Cardiac muscle cell (in vitro differentiated cells and primary cell): Measurements from ENCODE around the gene ITIH5. TPM values are rescaled to one million over a fixed set of nuclear protein-coding genes. Genes with fewer than 3 reads are reported as not detected.
A peak's percentile ranks its signal among the peaks of the same experiment; 100 is the strongest.

Source experiments
- DNase-seq, 2 donors: peaks; one replicate each; pipeline versions ENCODE4 v3.0.0 to v3.0.0-alpha.2; 2010 to 2017; ENCODE audit warnings: low read depth in 1 of 2, low spot score in 1 of 2
- H3K27ac ChIP-seq: fragments of 200-600 bp; sonication (generic); 2 replicates; pipeline ENCODE4 v1.5.1; 2016
- H3K27me3 ChIP-seq: fragments of 200-600 bp; sonication (generic); 2 replicates; pipeline ENCODE4 v1.6.0; 2016; ENCODE audit warnings: control low read depth
- H3K36me3 ChIP-seq: fragments of 200-600 bp; sonication (generic); 2 replicates; pipeline ENCODE4 v1.5.1; 2016; ENCODE audit warnings: control low read depth
- H3K4me1 ChIP-seq: fragments of 200-600 bp; sonication (generic); 2 replicates; pipeline ENCODE4 v1.8.1; 2017; ENCODE audit warnings: low read depth, mild to moderate bottlenecking, mixed run types
- H3K4me3 ChIP-seq: fragments of 200-600 bp; sonication (generic); 2 replicates; pipeline ENCODE4 v1.5.1; 2016; ENCODE audit warnings: mild to moderate bottlenecking
- H3K9me3 ChIP-seq: fragments of 200-600 bp; sonication (generic); 2 replicates; pipeline ENCODE4 v1.5.1; 2017; ENCODE audit warnings: low read depth, mild to moderate bottlenecking, control low read depth
- CTCF ChIP-seq: IDR thresholded peaks from 2 replicates; pipeline ENCODE4 v1.5.1; 2012; ENCODE audit warnings: low read depth, mild to moderate bottlenecking, low read length
- polyA plus RNA-seq: library from polyadenylated mRNA; unstranded; fragments of >200 nt; fragmentation: Nextera tagmentation; extraction: Ambion mirVana; gene quantifications from 2 replicates; pipeline ENCODE4 v1.2.1, GENCODE V29; 2016
- total RNA-seq: library from RNA; depleted of rRNA; stranded (reverse); fragments of >200 nt; gene quantifications from 2 replicates; pipeline ENCODE4 v1.2.3, GENCODE V29; 2016

Gene ITIH5
- total and polyA plus RNA-seq, 2 experiments from 2014 or later: 0.11 to 0.60 TPM

GRCh38 chr10:7672341-7673134, 5.8 kb upstream of the ITIH5 start:
- TF ChIP-seq CTCF: no peak
- no peaks in the 10 kb centered on the region for H3K9me3 ChIP-seq
- no peak overlapping the region for H3K27ac ChIP-seq
- H3K36me3 ChIP-seq: no peaks in the 10 kb centered on the region
- H3K4me1 ChIP-seq: peaks cover 2% of the 10 kb centered on the region
- DNase-seq: peak in 1 of 2 donors; percentile 12
- peaks cover 56% of the 10 kb centered on the region for H3K27me3 ChIP-seq
- no peak overlapping the region for H3K4me3 ChIP-seq

- H3K4me1 ChIP-seq: peaks cover 2% of the 10 kb centered on the region
- H3K4me3 ChIP-seq: no peak overlapping the region
- TF ChIP-seq CTCF: no peak
- H3K27ac ChIP-seq: no peak overlapping the region
- H3K36me3 ChIP-seq: no peaks in the 10 kb centered on the region
- peaks cover 61% of the 10 kb centered on the region for H3K27me3 ChIP-seq
- H3K9me3 ChIP-seq: no peaks in the 10 kb centered on the region
- no peak for DNase-seq
These were observed 3.4 kb upstream of the ITIH5 start for GRCh38 chr10:7670157-7670556.

- H3K4me1 ChIP-seq: no peaks in the 10 kb centered on the region
- peaks cover 80% of the 10 kb centered on the region for H3K27me3 ChIP-seq
- H3K36me3 ChIP-seq: no peaks in the 10 kb centered on the region
- H3K9me3 ChIP-seq: no peaks in the 10 kb centered on the region
- DNase-seq: peak in 1 of 2 donors; percentile 25
- no peak overlapping the region for H3K27ac ChIP-seq
- peak overlapping the region; percentile 13 for H3K4me3 ChIP-seq
- TF ChIP-seq CTCF: no peak
These were observed 736 bp upstream of the ITIH5 start for GRCh38 chr10:7667262-7668141.

GRCh38 chr10:7665767-7666166, 999 bp downstream of the ITIH5 start:
- Histone ChIP-seq H3K27ac (no peak overlapping the region), H3K36me3 (no peaks in the 10 kb centered on the region), H3K4me1 (no peaks in the 10 kb centered on the region), H3K27me3 (peaks cover 89% of the 10 kb centered on the region), H3K4me3 (peak overlapping the region; percentile 48), H3K9me3 (no peaks in the 10 kb centered on the region)
- DNase-seq: peak in 1 of 2 donors; percentile 4
- TF ChIP-seq CTCF: no peak

- Histone ChIP-seq H3K27me3 (peaks cover 87% of the 10 kb centered on the region), H3K9me3 (no peaks in the 10 kb centered on the region), H3K4me1 (no peaks in the 10 kb centered on the region), H3K27ac (no peak overlapping the region), H3K36me3 (no peaks in the 10 kb centered on the region), H3K4me3 (no peak overlapping the region)
- DNase-seq: no peak
- no peak for TF ChIP-seq CTCF
These were observed 2.1 kb downstream of the ITIH5 start for GRCh38 chr10:7664707-7665106.
